HepG2 (cell line): ENCODE results near the gene SNX9. TPM values are rescaled to one million over a fixed set of nuclear protein-coding genes. Genes with fewer than 3 reads are reported as not detected.

Source experiments
- ELF3 ChIP-seq: IDR thresholded peaks from 2 replicates; pipeline ENCODE4 v1.6.1; 2016; ENCODE audit warnings: missing genetic modification reagents, missing compliant biosample characterization
- HNRNPK ChIP-seq: fragments of 200-400 bp; formaldehyde crosslinking; IDR thresholded peaks from 2 replicates; pipeline ENCODE4 v1.6.1; 2018; ENCODE audit warnings: low read length, low read depth, moderate library complexity, mild to moderate bottlenecking; ENCODE audit not compliant: poor library complexity, severe bottlenecking
- KDM6A ChIP-seq: IDR thresholded peaks from 2 replicates; pipeline ENCODE4 v1.6.1; 2016; ENCODE audit warnings: low read depth
- KMT2A ChIP-seq: sonication (generic); formaldehyde crosslinking; IDR thresholded peaks from 2 replicates; pipeline ENCODE4 v1.4.0; 2020; ENCODE audit warnings: missing genetic modification reagents
- MBD4 ChIP-seq: IDR thresholded peaks from 2 replicates; pipeline ENCODE4 v1.6.1; 2012; ENCODE audit warnings: low read length, inconsistent platforms, borderline replicate concordance
- PLRG1 ChIP-seq: fragments of 450-650 bp; conservative IDR thresholded peaks from 2 replicates; pipeline ENCODE4 v1.6.1; 2016
- RAD51 ChIP-seq: fragments of 450-650 bp; IDR thresholded peaks from 2 replicates; pipeline ENCODE4 v1.6.1; 2016; ENCODE audit warnings: borderline replicate concordance
- RBM22 ChIP-seq: fragments of 200-400 bp; formaldehyde crosslinking; optimal IDR thresholded peaks from 2 replicates; pipeline ENCODE3; 2017; ENCODE audit warnings: mild to moderate bottlenecking, low read length, moderate library complexity
- SIX1 ChIP-seq: sonication (generic); formaldehyde crosslinking; IDR thresholded peaks from 2 replicates; pipeline ENCODE4 v1.4.0; 2020; ENCODE audit warnings: missing genetic modification reagents, borderline replicate concordance
- TARDBP ChIP-seq: sonication (generic); formaldehyde crosslinking; IDR thresholded peaks from 2 replicates; pipeline ENCODE4 v1.8.0; 2022; ENCODE audit warnings: mild to moderate bottlenecking, missing genetic modification reagents
- ZNF737 ChIP-seq: sonication (generic); formaldehyde crosslinking; IDR thresholded peaks from 2 replicates; pipeline ENCODE4 v1.5.0; 2020; ENCODE audit warnings: missing genetic modification reagents, mild to moderate bottlenecking, borderline replicate concordance
- ZNF773 ChIP-seq: sonication (generic); formaldehyde crosslinking; IDR thresholded peaks from 2 replicates; pipeline ENCODE4 v1.4.0; 2020; ENCODE audit warnings: missing genetic modification reagents, borderline replicate concordance
- polyA plus RNA-seq, 8 experiments: library from polyadenylated mRNA; depleted of rRNA in 3 of 8; stranded (reverse) in 7 of 8; unstranded in 1 of 8; fragments of >200 nt; fragmentation: Illumina TruSeq in 4 of 8; extraction: Trizol in 4 of 8; gene quantifications; 2 replicates each; pipeline versions ENCODE4 v1.2.1 to v1.2.3, GENCODE V29; 2011 to 2016; ENCODE audit warnings: low read depth in 4 of 8, missing spikeins in 1 of 8, mixed read lengths in 1 of 8; ENCODE audit not compliant: insufficient read depth in 1 of 8
- total RNA-seq, 5 experiments: library from RNA; depleted of rRNA; stranded (reverse); fragments of >200 nt; fragmentation: Illumina TruSeq; extraction: Trizol; gene quantifications; 2 replicates each; pipeline ENCODE4 v1.2.3, GENCODE V29; 2016; ENCODE audit warnings: low read depth in 1 of 5
- TF ChIP-seq, protein P1 (sequence below): sonication (generic); formaldehyde crosslinking; IDR thresholded peaks from 2 replicates; pipeline ENCODE4 v1.4.0; 2020; ENCODE audit warnings: missing genetic modification reagents, borderline replicate concordance
- TF ChIP-seq, protein P2 (sequence below): sonication (generic); formaldehyde crosslinking; IDR thresholded peaks from 2 replicates; pipeline ENCODE4 v1.5.1; 2020; ENCODE audit warnings: missing genetic modification reagents, mild to moderate bottlenecking, borderline replicate concordance
- TF ChIP-seq, protein P3 (sequence below), 2 experiments: fragments of 450-650 bp in 1 of 2; sonication (generic) in 1 of 2; formaldehyde crosslinking in 1 of 2; IDR thresholded peaks; 2 replicates each; pipeline versions ENCODE4 v1.6.1 to v1.8.0; 2016 to 2022; ENCODE audit warnings: antibody characterized with exemption in 1 of 2, mild to moderate bottlenecking in 1 of 2, missing genetic modification reagents in 1 of 2

Gene SNX9
- total and polyA plus RNA-seq, 2 of the 13 experiments (the other 11 are each of a cell fraction or from before 2014, with no cell fraction given): 21.9 to 36.0 TPM

DNA sequence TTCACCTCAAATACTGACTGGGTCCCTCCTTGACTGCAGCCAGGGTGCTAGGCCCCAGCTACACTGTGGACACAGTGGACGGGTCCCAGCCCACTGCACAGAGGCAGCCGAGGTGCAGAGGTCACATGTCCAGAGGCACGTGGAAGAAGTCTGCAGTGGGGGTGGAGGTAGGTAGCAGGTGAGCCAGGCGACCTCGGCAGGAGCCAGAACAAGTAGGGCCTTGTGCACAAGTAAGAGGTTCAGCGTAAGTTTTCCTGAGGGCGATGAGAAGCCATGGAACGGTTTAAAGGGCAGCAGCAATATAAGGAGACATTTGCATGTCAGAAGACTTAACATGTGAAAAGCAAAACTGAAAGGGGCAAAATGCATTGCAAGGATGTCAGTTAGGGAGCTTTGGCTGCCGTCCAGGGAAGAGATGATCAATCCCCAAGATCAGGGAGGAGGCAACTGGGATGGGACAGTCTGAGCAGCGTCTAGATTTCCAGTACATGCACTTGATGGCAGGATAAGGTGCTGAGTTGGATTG, 49.7 kb upstream of the SNX9 start (continued):
- TF ChIP-seq ZNF737 (CRISPR knock-in tag) (no peak), MBD4 (no peak), ZNF773 (CRISPR knock-in tag) (no peak), SIX1 (CRISPR knock-in tag) (no peak), RBM22 (no peak), TARDBP (CRISPR knock-in tag) (no peak), HNRNPK (no peak), PLRG1 (no peak), RAD51 (no peak), KMT2A (CRISPR knock-in tag) (no peak), ELF3 (CRISPR knock-in tag) (0 out of 2 replicates have a peak, but pooled peaks have one; percentile 33), KDM6A (no peak)
- TF ChIP-seq, protein P1, sequence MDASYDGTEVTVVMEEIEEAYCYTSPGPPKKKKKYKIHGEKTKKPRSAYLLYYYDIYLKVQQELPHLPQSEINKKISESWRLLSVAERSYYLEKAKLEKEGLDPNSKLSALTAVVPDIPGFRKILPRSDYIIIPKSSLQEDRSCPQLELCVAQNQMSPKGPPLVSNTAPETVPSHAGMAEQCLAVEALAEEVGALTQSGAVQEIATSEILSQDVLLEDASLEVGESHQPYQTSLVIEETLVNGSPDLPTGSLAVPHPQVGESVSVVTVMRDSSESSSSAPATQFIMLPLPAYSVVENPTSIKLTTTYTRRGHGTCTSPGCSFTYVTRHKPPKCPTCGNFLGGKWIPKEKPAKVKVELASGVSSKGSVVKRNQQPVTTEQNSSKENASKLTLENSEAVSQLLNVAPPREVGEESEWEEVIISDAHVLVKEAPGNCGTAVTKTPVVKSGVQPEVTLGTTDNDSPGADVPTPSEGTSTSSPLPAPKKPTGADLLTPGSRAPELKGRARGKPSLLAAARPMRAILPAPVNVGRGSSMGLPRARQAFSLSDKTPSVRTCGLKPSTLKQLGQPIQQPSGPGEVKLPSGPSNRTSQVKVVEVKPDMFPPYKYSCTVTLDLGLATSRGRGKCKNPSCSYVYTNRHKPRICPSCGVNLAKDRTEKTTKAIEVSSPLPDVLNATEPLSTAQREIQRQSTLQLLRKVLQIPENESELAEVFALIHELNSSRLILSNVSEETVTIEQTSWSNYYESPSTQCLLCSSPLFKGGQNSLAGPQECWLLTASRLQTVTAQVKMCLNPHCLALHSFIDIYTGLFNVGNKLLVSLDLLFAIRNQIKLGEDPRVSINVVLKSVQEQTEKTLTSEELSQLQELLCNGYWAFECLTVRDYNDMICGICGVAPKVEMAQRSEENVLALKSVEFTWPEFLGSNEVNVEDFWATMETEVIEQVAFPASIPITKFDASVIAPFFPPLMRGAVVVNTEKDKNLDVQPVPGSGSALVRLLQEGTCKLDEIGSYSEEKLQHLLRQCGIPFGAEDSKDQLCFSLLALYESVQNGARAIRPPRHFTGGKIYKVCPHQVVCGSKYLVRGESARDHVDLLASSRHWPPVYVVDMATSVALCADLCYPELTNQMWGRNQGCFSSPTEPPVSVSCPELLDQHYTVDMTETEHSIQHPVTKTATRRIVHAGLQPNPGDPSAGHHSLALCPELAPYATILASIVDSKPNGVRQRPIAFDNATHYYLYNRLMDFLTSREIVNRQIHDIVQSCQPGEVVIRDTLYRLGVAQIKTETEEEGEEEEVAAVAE (CRISPR knock-in tag): no peak
- TF ChIP-seq, protein P2, sequence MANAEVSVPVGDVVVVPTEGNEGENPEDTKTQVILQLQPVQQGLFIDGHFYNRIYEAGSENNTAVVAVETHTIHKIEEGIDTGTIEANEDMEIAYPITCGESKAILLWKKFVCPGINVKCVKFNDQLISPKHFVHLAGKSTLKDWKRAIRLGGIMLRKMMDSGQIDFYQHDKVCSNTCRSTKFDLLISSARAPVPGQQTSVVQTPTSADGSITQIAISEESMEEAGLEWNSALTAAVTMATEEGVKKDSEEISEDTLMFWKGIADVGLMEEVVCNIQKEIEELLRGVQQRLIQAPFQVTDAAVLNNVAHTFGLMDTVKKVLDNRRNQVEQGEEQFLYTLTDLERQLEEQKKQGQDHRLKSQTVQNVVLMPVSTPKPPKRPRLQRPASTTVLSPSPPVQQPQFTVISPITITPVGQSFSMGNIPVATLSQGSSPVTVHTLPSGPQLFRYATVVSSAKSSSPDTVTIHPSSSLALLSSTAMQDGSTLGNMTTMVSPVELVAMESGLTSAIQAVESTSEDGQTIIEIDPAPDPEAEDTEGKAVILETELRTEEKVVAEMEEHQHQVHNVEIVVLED (CRISPR knock-in tag): no peak
- TF ChIP-seq, protein P3, sequence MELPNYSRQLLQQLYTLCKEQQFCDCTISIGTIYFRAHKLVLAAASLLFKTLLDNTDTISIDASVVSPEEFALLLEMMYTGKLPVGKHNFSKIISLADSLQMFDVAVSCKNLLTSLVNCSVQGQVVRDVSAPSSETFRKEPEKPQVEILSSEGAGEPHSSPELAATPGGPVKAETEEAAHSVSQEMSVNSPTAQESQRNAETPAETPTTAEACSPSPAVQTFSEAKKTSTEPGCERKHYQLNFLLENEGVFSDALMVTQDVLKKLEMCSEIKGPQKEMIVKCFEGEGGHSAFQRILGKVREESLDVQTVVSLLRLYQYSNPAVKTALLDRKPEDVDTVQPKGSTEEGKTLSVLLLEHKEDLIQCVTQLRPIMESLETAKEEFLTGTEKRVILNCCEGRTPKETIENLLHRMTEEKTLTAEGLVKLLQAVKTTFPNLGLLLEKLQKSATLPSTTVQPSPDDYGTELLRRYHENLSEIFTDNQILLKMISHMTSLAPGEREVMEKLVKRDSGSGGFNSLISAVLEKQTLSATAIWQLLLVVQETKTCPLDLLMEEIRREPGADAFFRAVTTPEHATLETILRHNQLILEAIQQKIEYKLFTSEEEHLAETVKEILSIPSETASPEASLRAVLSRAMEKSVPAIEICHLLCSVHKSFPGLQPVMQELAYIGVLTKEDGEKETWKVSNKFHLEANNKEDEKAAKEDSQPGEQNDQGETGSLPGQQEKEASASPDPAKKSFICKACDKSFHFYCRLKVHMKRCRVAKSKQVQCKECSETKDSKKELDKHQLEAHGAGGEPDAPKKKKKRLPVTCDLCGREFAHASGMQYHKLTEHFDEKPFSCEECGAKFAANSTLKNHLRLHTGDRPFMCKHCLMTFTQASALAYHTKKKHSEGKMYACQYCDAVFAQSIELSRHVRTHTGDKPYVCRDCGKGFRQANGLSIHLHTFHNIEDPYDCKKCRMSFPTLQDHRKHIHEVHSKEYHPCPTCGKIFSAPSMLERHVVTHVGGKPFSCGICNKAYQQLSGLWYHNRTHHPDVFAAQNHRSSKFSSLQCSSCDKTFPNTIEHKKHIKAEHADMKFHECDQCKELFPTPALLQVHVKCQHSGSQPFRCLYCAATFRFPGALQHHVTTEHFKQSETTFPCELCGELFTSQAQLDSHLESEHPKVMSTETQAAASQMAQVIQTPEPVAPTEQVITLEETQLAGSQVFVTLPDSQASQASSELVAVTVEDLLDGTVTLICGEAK (IDR thresholded peaks at IDR 0.05): no peak
- TF ChIP-seq, protein P3 (CRISPR knock-in tag; IDR thresholded peaks at IDR 0.05): no peak
